HG02970 (cell line): ENCODE results near the gene A1CF.

Source experiments
- ATAC-seq: cut with Tn5 transposase; IDR thresholded peaks from one replicate; pipeline ENCODE4 v1.9.1; 2021; ENCODE audit warnings: mild to moderate bottlenecking, moderate library complexity, moderate number of reproducible peaks; ENCODE audit not compliant: unreplicated experiment, low FRiP score

A1CF gene

DNA sequence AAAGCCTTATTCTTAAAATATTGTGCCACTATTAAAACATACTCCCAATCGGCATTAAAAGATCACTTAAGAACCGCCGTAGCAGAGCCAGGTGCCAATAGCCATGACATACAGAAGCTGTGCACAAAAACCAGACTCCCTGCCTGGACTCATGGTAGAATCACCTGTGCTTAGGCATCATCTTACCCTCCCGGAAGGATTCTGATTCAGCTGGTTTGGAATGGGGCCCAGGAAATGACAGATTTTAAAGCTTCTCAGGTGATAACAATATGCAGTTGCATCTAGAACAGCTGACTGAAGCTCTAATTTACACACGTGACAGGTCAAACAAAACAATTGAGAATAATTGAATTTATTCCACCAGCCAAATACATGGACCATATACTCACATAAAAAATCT lies 10.7 kb downstream of the A1CF start:
- ATAC-seq, result no peak

DNA sequence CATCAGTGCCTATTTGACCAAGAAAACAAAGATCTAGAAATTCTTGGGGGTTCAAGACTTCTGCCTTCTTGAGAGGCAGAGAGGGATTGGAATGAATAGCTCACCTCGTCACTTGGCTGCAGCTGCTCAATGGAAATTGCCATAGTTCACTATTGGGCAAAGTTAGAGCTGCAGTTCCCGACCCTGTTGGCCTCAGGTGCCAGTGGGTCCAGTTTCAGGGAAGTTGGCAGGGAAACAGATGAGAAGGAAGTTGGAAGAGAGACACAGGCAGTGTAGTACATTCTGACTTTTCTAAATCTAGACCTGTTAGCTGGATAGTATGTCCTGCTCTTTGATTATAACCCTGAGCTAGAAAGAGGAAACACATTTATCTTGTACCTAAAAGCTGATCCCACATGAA lies 19.1 kb downstream of the A1CF start:
- ATAC-seq, result no peak

DNA sequence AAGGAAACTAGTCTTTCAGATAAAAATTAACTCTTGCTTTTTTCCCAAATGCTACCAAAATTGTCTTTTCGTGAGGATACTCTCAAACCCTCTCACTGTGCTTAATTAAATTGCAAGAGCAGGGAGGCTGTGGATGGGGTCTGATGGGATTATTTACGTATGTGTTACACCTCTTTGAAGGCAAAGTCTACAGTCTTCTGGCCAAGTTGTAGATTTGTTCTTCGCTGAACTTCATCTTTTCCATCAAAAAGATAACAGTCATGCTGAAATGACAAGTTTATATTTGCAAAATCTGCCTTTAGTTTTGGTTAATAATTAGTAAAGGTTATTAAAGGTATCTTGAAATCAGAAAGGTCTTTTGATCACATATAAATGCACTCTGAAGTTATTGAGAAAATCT lies 22.7 kb downstream of the A1CF start:
- no peak for ATAC-seq

DNA sequence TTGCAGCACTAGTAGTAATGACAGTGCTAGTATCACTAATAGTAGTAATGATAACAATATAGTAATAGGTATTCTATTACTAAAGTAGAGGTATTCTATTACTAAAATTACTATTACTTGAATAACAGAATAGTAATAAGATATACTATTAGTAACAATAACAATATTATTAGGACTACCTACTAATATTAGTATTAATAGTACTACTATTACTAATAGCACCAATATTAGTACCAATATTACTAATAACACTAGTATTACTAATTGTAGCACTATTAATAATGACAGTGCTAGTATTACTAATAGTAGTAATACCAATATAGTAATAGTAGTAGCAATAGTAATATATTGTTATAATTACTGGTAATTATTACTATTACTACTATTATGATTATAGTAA lies 24.1 kb downstream of the A1CF start:
- ATAC-seq, result no peak

DNA sequence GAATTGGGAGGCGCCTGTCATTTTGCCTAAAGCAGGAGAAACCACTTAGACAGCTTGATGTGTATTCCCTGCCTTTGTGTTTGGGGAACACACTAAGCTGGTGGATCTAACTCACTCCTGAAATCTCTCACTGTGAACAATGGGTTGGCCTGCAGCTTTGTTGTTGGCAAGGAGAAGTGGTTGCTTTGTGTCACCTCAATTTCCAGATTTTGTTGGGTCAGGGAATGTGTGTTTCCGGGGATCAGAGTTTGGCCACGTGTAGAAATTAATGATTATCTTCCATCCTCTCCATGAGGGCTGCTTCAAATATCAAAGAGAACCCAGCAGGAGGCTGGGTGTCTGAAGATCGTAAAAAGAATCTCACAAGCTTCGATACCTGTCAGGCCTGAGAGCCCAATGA lies 27.8 kb downstream of the A1CF start:
- no peak for ATAC-seq

DNA sequence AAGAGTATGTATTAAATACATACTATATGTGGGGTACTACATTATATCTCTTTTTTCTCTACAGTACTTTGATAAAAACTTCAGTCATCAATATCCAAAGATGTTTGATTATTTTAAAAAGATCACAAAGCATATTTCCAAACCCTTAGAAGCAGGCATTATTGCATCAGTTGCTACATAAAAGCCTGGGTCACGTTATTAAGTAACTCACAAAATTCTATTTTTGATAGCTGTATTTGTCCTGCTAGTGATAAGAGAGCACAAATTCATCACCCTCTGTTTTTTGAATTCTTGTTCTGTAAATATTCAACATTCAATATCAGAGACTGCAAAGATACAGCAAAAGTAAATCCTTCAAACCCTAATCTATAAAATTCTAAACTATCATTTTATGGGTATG lies 30.0 kb downstream of the A1CF start:
- ATAC-seq, result no peak

DNA sequence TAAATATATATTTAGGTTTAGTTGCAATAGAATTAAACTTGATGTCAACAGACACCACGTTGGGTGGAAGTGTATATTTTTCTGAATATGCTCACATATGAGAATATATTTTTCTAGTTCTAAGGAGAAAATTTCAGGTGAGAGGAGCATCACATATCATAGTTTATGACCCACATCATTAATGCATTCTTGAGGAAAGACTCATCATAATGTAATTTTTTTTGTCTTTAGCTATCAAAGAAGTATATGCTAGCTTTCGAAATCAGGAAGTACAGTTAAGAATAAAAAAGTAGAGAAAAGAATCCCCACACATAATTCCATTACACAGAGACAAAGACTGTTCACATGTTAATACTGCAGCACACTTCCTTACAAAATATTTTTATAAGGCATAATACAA lies 30.4 kb downstream of the A1CF start:
- ATAC-seq, result no peak

DNA sequence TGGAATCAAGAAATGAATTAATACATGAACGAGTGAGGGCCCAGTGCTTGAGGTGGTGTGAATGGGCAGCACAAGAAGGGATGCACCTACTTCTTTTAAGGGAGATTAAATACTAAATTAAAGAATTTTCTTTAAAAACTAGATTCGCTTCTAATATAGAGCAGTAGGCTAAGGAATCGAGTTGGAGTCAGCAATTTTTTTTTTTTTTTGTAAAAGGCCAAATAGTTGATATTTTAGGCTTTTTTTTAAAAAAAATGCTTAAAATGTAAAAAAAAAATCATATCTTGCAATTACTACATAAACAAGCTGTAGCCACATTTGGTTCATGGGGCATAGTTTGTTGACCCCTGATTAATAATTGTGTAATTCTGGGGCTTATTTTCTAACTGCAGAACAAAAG lies 31.9 kb downstream of the A1CF start:
- ATAC-seq, result no peak

DNA sequence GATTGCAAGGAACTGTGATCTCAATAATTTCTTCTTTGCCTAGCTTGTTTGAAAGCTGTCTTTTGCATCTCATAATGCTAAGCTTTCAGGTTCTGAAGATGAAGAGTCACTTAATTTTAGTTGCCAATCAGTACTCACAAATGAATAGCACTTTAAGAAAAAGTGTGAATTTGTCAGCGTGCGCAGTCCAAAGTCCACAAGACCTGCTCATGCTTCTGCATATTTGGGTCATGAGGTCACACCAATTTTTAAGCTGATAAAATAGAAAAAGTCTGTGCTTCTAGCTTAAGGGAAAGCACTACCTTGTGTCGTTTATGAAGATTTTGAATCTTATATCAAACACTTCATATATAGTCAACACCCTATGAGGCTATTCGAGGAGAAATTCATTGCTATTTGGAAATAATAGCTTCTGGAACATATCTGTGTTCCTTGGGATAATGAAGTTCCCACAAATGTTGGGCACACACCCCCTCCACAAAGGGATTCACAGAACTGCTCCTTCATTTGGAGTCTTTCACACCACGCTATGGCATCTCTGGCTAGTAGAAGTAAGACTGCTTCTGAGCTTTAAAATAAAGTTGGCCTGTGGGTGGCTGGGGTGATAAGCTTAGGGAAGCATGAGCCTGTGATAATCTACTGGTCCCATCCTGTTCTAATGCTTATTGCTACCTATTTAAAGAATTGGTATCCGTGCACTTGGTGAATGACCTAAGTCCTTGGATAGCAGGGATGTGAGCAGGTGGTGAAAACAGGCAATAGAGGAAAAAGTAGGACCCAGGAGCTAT lies 33.3 kb downstream of the A1CF start:
- ATAC-seq, result no peak

DNA sequence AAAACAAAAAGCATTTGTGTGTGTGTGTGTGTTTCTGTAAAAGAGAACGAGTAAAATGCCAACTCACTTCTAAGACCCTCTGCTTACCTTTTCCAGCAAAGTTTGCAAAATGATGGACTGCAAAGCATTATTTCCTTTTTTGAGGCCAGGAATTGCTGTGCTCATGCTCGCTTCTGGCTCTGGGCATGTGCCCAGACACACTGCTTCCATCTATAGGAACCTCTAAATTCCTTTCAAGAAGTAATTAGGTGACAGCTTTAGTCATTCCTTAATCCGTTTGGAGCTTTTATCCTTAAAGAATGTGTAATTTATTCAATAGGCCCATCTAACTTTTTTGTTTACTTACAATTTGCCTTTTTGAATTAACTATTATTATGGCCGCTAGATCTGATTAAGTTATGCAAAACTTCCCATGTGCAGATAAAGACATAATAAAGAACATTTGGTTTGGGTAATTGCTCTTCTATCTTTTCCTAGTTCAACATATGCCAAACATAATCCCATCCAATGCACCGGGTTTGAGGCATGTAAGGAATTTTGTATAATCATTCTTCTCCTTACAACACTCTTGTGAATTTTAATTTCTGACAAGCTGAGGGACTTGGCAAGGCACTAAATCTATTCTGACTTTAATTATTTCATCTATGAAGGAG lies 34.7 kb downstream of the A1CF start:
- ATAC-seq, result no peak

DNA sequence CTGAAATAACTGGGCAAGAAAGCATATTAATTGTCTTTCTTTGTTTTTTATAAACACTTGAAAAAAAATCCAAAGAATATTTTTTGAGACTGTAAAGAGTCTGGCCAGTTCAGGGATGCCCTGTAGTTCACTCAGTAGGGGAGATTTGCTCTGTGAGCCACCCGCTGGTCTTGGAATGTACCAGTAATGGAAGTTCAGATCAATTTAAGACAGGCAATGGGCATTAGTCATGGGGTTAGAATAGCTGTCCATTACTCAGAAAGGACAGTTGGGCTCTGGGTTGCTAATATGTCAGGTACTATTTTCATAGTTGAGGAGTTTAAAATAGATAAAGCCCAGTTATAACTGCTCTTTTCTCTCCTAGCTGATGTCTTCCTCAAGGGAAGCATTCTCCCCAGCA lies 38.7 kb downstream of the A1CF start:
- no peak for ATAC-seq

DNA sequence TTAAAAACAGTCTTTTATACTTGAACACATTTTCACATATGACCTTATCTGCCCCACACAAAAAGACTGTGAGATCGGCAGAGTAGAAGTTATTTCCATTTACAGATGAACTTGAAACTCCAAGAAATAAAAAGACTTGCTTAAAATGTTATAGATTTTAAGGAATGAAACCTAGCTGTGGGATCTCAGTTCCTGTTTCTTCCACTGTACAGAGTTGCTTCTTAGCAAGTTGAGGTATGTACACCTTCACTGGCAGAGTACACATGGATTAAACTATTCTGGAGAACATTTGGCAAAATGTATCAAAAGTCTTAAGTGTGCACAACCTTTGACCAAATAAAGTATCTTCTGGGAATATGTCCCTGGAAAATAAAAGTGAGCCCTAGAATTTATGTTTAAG lies 48.3 kb downstream of the A1CF start:
- no peak for ATAC-seq

DNA sequence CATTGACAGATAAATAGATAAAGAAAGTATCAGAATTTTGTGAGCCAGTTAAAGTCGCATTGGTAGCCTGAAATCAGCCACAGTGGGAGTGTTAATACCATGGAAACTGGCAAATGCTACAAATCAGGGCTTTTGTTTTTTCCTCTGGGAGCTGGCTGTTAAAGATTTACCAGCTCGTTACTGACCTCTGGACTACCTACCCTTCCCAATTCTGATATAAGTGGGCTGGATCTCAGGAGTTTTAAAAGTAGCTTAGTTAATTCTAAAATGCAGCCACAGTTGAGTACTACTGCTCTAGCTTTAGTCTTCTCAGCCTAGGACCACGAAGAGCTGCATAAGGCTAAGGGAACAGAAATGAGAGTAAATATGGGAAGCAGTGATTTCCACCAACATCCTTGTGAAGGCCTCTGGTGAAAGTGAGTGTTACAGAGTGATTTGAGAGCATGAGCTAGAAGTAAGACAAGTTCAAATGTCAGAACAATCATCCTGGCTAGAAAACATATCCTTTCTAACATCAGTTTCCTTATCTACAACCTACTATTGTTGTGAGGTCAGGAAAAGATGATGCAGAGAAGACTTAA lies 53.2 kb downstream of the A1CF start:
- ATAC-seq, result no peak

DNA sequence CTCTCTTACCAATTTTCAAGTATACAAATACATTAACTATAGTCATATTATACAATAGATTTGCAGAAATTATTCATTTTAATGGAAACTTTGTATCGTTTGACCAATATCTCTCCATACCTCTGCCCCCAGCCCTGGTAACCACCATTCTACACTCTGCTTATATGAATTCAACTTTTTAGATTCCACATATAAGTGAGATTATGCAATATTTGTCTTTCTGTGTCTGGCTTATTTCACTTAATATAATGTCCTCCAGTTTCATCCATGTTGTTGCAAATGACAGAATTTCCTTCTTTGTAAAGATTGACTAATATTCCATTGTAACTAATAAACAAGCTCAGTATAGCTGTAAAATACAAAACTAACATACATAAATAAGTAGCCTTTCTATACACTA lies 55.4 kb downstream of the A1CF start:
- no peak for ATAC-seq

DNA sequence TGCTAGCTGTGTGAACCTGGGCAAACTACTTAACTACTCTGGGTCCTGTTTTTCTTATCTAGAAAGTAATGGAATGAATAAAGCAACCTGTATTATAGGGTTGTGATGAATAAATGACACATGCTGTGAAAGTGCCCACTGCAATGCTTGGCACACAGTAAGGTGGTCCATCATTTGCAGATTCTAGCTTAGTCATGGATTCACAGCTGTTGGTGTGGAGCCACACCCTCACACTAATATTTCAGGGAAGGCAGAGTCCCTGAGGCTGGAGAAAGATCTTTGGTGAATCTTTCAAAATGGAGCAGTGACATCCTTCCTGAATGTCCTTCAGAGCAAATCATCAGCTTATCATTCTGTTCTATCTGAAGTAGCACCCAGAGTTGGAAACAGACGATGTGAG lies 60.6 kb downstream of the A1CF start:
- no peak for ATAC-seq

DNA sequence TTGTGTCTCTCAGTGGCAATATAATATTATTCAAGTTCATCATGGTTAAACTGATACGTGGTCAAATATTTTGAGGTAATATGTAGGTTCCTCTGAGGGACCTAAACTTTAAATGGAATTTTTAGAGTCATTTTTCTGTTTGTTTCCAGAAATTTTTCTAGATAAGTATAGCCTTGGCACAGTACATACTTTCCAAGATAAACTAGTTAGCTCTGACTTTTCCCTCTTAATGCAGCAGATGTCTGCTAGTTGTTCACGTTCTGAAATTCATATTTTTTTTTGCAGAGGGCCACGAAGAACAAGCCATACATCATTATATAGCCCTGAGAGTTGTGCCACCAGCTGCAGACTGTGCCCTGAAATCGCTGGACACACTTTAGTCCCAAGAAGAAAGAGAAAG lies 61.6 kb downstream of the A1CF start:
- ATAC-seq, result no peak

DNA sequence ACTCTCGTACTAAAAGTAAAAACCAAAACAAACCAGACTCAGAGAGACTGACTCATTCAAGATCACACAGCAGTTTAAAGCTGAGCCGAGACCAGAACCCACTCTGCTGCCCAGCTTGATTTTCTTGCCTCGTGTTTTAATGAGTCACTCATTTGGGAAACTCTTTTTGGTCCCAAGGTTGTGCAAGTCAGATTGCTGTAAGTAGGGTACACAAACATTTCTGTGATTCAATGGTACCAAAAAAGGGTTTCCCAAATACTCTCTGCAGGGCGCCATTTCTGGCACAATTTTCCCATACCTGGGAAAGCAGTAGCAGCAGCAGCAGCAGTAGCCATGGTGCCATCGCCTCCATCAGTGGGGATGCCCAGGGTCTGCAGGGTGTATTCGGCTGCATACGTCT lies 75.8 kb downstream of the A1CF start:
- no peak for ATAC-seq

DNA sequence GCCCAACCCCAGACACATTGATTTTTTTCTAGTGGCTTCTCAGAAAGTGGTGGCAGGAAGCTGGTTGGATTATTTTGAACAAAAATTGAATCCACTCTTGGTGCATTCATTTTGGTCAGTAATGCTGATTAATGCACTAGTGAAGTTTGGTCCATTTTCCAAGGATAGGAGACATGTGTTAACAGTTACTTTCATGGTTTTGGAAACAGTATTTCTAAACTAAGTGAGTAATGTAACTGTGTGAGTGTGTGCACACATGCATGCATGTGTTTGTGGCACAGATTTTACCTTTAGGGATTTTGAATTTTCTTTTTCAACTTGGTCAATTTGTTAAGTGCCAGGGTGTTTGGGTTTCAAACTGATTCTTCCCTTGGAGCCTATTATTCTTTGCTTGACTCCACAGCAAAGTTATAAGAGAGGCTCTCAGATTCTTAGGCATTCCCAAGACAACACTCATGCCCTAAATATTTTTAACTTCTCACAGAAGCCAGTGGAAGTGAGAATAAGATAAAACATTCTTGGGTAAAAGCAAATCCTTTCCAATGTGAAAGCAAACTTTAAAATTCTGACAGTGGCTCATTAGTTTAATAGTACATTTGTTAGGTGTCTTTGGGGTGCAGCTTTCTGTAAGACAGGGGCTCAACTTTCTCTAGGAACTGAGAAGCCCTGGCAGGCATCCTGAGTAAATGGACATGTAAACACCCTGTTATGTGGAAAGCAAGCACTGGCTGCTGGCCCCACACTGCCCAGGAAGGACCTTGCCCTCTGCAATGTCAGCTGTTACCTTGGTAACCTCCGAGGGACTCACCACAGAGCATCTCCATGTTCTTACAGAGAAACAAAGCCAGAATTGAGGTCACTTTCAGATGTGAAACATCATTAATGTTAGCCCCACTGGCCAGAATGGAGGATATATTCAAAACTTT lies 77.3 kb downstream of the A1CF start:
- ATAC-seq, result no peak

DNA sequence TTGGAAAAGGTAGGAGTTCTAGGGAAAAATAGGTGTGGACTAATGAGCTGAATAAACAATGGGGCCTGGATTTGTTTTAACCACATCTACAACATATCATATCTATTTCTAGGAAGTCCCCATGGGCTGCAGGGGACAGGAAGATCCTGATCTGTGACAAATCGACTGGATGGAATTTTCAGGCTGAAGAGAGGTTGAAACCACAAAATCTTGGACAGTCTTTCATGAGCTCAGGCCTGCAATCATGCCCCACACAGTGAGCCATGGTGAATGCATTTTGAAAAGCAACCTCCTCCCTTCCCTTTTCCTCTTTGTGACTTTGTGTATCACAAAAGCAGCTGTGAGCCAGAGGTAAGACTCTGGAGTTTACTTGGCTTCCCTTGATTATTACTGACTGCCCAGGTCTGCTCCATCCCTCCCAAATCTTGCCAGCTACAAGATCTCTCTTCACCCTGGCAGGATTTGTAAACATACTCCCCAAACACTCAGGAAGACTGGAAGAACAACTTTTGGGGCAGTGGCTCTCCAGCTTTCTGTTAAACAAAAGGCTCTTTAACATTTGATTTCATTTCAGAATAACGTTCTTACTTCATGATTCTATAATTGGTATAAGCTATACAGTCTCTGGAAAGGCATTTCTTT lies 79.3 kb downstream of the A1CF start:
- ATAC-seq, result no peak

DNA sequence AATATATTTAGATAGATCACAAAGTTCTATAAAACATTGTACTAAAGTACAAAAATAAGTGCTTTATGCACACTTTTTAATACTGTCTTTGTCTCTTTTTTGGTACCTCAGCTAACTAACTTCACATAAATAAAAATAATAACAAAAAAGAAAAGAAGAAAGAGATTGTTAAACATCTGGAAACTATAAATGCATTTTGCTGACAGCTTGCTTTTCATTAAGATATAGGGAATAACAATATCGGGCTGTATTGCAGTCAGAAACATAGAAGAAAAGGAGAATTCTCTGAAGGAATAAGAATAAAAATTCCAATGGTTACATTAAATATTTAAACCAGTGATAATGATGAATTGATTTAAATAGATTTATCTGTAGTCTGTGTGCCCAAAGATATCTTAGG lies 85.8 kb downstream of the A1CF start:
- no peak for ATAC-seq

DNA sequence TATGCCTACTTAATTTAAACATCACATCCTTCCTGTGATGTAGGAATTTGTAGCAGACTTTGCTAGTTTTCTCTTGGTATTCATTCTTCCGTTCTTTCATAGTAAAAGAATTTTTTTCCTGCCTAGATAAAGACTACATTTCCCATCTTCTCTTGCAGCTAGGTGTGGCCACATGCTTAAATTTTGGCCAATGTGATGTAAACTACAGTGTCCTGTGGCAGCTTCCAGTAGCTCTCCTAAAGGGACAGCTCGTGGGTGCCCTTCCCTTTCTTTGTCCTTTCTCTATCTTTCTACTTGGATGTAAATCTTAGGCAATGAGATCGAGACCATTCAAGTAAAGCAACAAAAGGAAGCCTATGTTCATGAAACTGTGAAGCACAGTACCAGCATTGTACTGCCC lies 87.1 kb downstream of the A1CF start:
- no peak for ATAC-seq
